ENCODE data around the gene PSMD7.

DNA sequence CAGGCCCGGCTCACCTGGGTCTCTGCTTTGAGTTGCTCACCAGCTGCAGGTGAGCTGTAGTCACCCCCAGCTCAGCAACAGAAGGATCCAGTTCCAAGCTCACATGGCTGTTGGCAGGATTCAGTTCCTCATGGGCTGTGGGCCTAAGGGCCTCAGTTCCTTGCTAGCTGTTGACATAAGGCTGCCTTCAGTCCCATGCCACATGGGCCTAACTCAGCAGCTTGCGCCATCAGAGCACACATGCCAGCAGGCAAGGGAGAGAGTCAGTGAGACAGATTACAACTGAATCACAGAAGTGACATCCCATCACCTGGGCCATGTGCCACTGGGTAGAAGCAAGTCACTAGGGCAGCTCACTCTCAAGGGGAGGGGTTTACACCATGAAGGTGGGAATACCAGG is 24.7 kb downstream of the PSMD7 start:
- TF ChIP-seq, protein P1, sequence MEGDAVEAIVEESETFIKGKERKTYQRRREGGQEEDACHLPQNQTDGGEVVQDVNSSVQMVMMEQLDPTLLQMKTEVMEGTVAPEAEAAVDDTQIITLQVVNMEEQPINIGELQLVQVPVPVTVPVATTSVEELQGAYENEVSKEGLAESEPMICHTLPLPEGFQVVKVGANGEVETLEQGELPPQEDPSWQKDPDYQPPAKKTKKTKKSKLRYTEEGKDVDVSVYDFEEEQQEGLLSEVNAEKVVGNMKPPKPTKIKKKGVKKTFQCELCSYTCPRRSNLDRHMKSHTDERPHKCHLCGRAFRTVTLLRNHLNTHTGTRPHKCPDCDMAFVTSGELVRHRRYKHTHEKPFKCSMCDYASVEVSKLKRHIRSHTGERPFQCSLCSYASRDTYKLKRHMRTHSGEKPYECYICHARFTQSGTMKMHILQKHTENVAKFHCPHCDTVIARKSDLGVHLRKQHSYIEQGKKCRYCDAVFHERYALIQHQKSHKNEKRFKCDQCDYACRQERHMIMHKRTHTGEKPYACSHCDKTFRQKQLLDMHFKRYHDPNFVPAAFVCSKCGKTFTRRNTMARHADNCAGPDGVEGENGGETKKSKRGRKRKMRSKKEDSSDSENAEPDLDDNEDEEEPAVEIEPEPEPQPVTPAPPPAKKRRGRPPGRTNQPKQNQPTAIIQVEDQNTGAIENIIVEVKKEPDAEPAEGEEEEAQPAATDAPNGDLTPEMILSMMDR (IDR thresholded peaks at IDR 0.05) = no peak
- no peak for TF ChIP-seq POLR2A (IDR thresholded peaks at IDR 0.05)
